Measurements from ENCODE around the gene ADK. TPM values are rescaled to one million over a fixed set of nuclear protein-coding genes. Genes with fewer than 3 reads are reported as not detected.

The ADK gene
- polyA plus RNA-seq, 1 donor (not counting 4 experiments of a cell fraction or from before 2014, with no cell fraction given) = 139 TPM

- H3K79me2 ChIP-seq (ENCODE audit: control insufficient read depth, insufficient read depth, low read length) = peaks cover 48% of the 10 kb centered on the region
- no peaks in the 10 kb centered on the region for H3K9me1 ChIP-seq (ENCODE audit: control insufficient read depth, extremely low read depth, insufficient read depth, low read length)
- no peak for FAIRE-seq
- H3K9me3 ChIP-seq (ENCODE audit: control insufficient read depth, low read depth, low read length) = no peaks in the 10 kb centered on the region
- no peaks in the 10 kb centered on the region for H4K20me1 ChIP-seq (ENCODE audit: control insufficient read depth, extremely low read depth, insufficient read depth, low read length)
- H3K9ac ChIP-seq (ENCODE audit: control insufficient read depth, extremely low read depth, insufficient read depth, low read length) = no peak overlapping the region
- TF ChIP-seq EZH2 (IDR thresholded peaks at IDR 0.05; ENCODE audit: low read length) (no peak), CTCF (optimal IDR thresholded peaks at IDR 0.05 in 1 of 3, IDR thresholded peaks at IDR 0.05 in 1 of 3, conservative IDR thresholded peaks at IDR 0.05 in 1 of 3; ENCODE audit: extremely low read depth in 1 of 3, insufficient read depth in 2 of 3, low read length in 3 of 3) (peak in 2 of 3 experiments; percentile 10 to 38)
- no peak overlapping the region for H3K4me3 ChIP-seq (ENCODE audit: control insufficient read depth in 2 of 3, extremely low read depth in 1 of 3, insufficient read depth in 2 of 3, low read depth in 1 of 3, low read length in 3 of 3)
- no peak overlapping the region for H3K27ac ChIP-seq (ENCODE audit: control insufficient read depth, insufficient read depth, low read length)
- dilution Hi-C loops (cut with MboI; ENCODE audit: extremely low pct_ligation_motif_present, low sequenced_read_pairs) = no loop called here
- H3K4me2 ChIP-seq (ENCODE audit: control insufficient read depth, extremely low read depth, insufficient read depth, low read depth, low read length) = no peak overlapping the region
- no peak for DNase-seq (ENCODE audit: low read depth, low spot score)
- H3K27me3 ChIP-seq (ENCODE audit: control insufficient read depth, extremely low read depth, insufficient read depth, low read length) = no peaks in the 10 kb centered on the region
- H3K36me3 ChIP-seq (ENCODE audit: control insufficient read depth in 2 of 2, extremely low read depth in 1 of 2, insufficient read depth in 2 of 2, low read length in 2 of 2) = peaks cover 4 to 11% of the 10 kb centered on the region in 2 experiments
- no peak overlapping the region for H2AFZ ChIP-seq (ENCODE audit: control insufficient read depth, low read length)
- H3K4me1 ChIP-seq (ENCODE audit: control insufficient read depth, extremely low read depth, insufficient read depth, low read length) = peaks cover 3% of the 10 kb centered on the region
These were observed 93.2 kb downstream of the ADK start for GRCh38 chr10:74244097-74244685.

- H3K79me2 ChIP-seq (ENCODE audit: control insufficient read depth, insufficient read depth, low read length) = peaks cover 43% of the 10 kb centered on the region
- no peak for FAIRE-seq
These were observed 93.8 kb downstream of the ADK start for GRCh38 chr10:74244807-74245206.

More at GRCh38 chr10:74244807-74245206, 93.8 kb downstream of the ADK start:
- Histone ChIP-seq H3K27ac (ENCODE audit: control insufficient read depth, insufficient read depth, low read length) (no peak overlapping the region), H3K9me1 (ENCODE audit: control insufficient read depth, extremely low read depth, insufficient read depth, low read length) (no peaks in the 10 kb centered on the region), H3K4me3 (ENCODE audit: control insufficient read depth in 2 of 3, extremely low read depth in 1 of 3, insufficient read depth in 2 of 3, low read depth in 1 of 3, low read length in 3 of 3) (no peak overlapping the region), H3K9me3 (ENCODE audit: control insufficient read depth, low read depth, low read length) (no peaks in the 10 kb centered on the region), H3K27me3 (ENCODE audit: control insufficient read depth, extremely low read depth, insufficient read depth, low read length) (no peaks in the 10 kb centered on the region), H3K9ac (ENCODE audit: control insufficient read depth, extremely low read depth, insufficient read depth, low read length) (no peak overlapping the region), H2AFZ (ENCODE audit: control insufficient read depth, low read length) (no peak overlapping the region), H3K4me2 (ENCODE audit: control insufficient read depth, extremely low read depth, insufficient read depth, low read depth, low read length) (no peak overlapping the region), H3K36me3 (ENCODE audit: control insufficient read depth in 2 of 2, extremely low read depth in 1 of 2, insufficient read depth in 2 of 2, low read length in 2 of 2) (peaks cover 4 to 11% of the 10 kb centered on the region in 2 experiments), H4K20me1 (ENCODE audit: control insufficient read depth, extremely low read depth, insufficient read depth, low read length) (no peaks in the 10 kb centered on the region), H3K4me1 (ENCODE audit: control insufficient read depth, extremely low read depth, insufficient read depth, low read length) (no peaks in the 10 kb centered on the region)
- no peak for TF ChIP-seq CTCF (optimal IDR thresholded peaks at IDR 0.05 in 1 of 3, IDR thresholded peaks at IDR 0.05 in 1 of 3, conservative IDR thresholded peaks at IDR 0.05 in 1 of 3; ENCODE audit: extremely low read depth in 1 of 3, insufficient read depth in 2 of 3, low read length in 3 of 3)
- TF ChIP-seq EZH2 (IDR thresholded peaks at IDR 0.05; ENCODE audit: low read length) = no peak
- DNase-seq (ENCODE audit: low read depth, low spot score) = no peak
- dilution Hi-C loops (cut with MboI; ENCODE audit: extremely low pct_ligation_motif_present, low sequenced_read_pairs) = no loop called here
